SK-N-SH treated with all-trans-retinoic acid at 6 μM for 48 hours (cell line): ENCODE results near the gene SOX13.

Experiments used
- ATAC-seq: fragments of 200-7000 bp; cut with Tn5 transposase; 3 replicates; pipeline ENCODE4 v1.9.1; 2020; ENCODE audit warnings: mild to moderate bottlenecking, moderate library complexity
- BACH2 ChIP-seq: fragments of 250-450 bp; sonication (Bioruptor Pico); IDR thresholded peaks from 2 replicates; pipeline ENCODE4 v1.9.0; 2021; ENCODE audit warnings: mild to moderate bottlenecking, borderline replicate concordance
- CREB5 ChIP-seq: fragments of 250-450 bp; sonication (Bioruptor Pico); IDR thresholded peaks from 2 replicates; pipeline ENCODE4 v1.5.1; 2020; ENCODE audit warnings: low read depth, mild to moderate bottlenecking, moderate library complexity
- CSDC2 ChIP-seq: fragments of 250-450 bp; sonication (Bioruptor Pico); IDR thresholded peaks from 2 replicates; pipeline ENCODE4 v1.5.0; 2020; ENCODE audit warnings: mild to moderate bottlenecking, moderate library complexity
- CSRNP3 ChIP-seq: fragments of 250-450 bp; sonication (Bioruptor Pico); IDR thresholded peaks from 2 replicates; pipeline ENCODE4 v1.5.1; 2021; ENCODE audit warnings: mild to moderate bottlenecking, moderate library complexity
- ESRRG ChIP-seq: fragments of 250-450 bp; sonication (Bioruptor Pico); IDR thresholded peaks from 2 replicates; pipeline ENCODE4 v1.6.1; 2021; ENCODE audit warnings: mild to moderate bottlenecking
- ISL1 ChIP-seq: fragments of 250-450 bp; sonication (Bioruptor Pico); IDR thresholded peaks from 2 replicates; pipeline ENCODE4 v2.1.2; 2022; ENCODE audit warnings: mild to moderate bottlenecking, moderate library complexity
- OSR1 ChIP-seq: fragments of 250-450 bp; sonication (Bioruptor Pico); IDR thresholded peaks from 2 replicates; pipeline ENCODE4 v1.8.0; 2022; ENCODE audit warnings: moderate library complexity, mild to moderate bottlenecking, inconsistent platforms
- PPARA ChIP-seq: fragments of 250-450 bp; sonication (Bioruptor Pico); IDR thresholded peaks from 2 replicates; pipeline ENCODE4 v1.5.0; 2020; ENCODE audit warnings: mild to moderate bottlenecking, borderline replicate concordance
- RARB ChIP-seq: fragments of 250-450 bp; sonication (Bioruptor Pico); IDR thresholded peaks from 2 replicates; pipeline ENCODE4 v1.8.0; 2021; ENCODE audit warnings: mild to moderate bottlenecking, moderate library complexity
- SNAI2 ChIP-seq: fragments of 250-450 bp; sonication (Bioruptor Pico); IDR thresholded peaks from 2 replicates; pipeline ENCODE4 v1.5.0; 2020; ENCODE audit warnings: mild to moderate bottlenecking, moderate library complexity
- TCF4 ChIP-seq: fragments of 250-450 bp; sonication (Bioruptor Pico); IDR thresholded peaks from 2 replicates; pipeline ENCODE4 v1.8.0; 2021; ENCODE audit warnings: mild to moderate bottlenecking, moderate library complexity, borderline replicate concordance
- TSHZ2 ChIP-seq: fragments of 250-450 bp; sonication (Bioruptor Pico); IDR thresholded peaks from 2 replicates; pipeline ENCODE4 v1.5.0; 2020; ENCODE audit warnings: mild to moderate bottlenecking, moderate library complexity
- ZFP3 ChIP-seq: fragments of 250-450 bp; sonication (Bioruptor Pico); IDR thresholded peaks from 2 replicates; pipeline ENCODE4 v1.5.0; 2020; ENCODE audit warnings: mild to moderate bottlenecking, moderate library complexity
- ZNF565 ChIP-seq: fragments of 450-650 bp; formaldehyde crosslinking; conservative IDR thresholded peaks from 2 replicates; pipeline ENCODE4 v1.5.0; 2020; ENCODE audit warnings: low read depth, mild to moderate bottlenecking, moderate library complexity
- ZNF70 ChIP-seq: fragments of 450-650 bp; formaldehyde crosslinking; IDR thresholded peaks from 2 replicates; pipeline ENCODE4 v1.5.0; 2020; ENCODE audit warnings: mild to moderate bottlenecking, moderate library complexity
- ZNF8 ChIP-seq: fragments of 450-650 bp; formaldehyde crosslinking; IDR thresholded peaks from 2 replicates; pipeline ENCODE4 v1.5.0; 2020; ENCODE audit warnings: mild to moderate bottlenecking, moderate library complexity
- TF ChIP-seq, protein P1 (sequence below): fragments of 250-450 bp; sonication (Bioruptor Pico); IDR thresholded peaks from 2 replicates; pipeline ENCODE4 v1.8.0; 2020; ENCODE audit warnings: mild to moderate bottlenecking, moderate library complexity, borderline replicate concordance
- TF ChIP-seq, protein P2 (sequence below): fragments of 250-450 bp; sonication (Bioruptor Pico); IDR thresholded peaks from 2 replicates; pipeline ENCODE4 v1.8.0; 2021; ENCODE audit warnings: low read depth, mild to moderate bottlenecking, moderate library complexity, borderline replicate concordance

The SOX13 gene

DNA sequence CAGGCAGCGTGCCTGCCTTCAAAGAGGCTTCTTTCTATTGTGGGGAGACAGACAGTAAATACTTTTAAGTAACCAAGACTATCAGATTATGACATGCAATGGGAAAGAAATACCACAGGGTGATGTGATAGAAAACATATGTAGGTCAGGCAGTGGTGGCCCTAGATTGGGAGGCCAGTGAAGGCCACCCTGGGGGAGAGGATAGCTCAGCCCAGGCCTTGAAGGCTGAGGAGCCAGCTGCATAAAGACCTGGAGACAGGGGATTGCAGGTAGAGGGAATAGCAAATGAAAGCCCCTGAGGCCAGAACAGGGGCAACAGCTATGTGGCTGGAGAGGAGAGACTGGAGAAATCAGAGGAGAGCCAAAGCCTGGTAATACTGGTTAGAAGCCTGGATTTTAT lies 4.0 kb downstream of the SOX13 start:
- no peak for TF ChIP-seq CREB5 (CRISPR knock-in tag)
- TF ChIP-seq ZNF565: no peak
- no peak for ATAC-seq

GRCh38 chr1:204077979-204078696 lies 5.2 kb downstream of the SOX13 start:
- TF ChIP-seq CSDC2 (CRISPR knock-in tag): no peak
- ATAC-seq: no peak

DNA sequence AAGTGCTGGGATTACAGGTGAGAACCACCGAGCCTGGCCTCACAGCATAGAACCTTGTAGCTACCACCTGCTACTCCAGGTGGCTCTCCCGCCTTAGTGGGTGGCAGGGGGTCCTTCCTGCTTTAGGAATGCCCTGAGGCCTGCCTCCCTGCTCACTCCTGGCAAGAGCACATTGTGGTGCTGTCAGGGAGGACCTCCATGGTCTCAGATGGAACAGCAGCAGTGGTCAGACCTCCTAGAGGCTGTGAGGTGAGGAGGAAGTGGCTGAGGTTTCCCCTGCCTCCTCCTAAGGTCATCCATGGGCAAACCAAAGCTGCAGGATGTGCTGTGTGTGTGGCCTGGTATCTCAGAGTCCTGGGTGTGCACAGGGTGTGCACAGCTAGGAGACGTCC lies 6.7 kb downstream of the SOX13 start:
- peak; percentile 18; the same call in 2 of the 3 replicates for ATAC-seq
- TF ChIP-seq TSHZ2 (no peak), RARB (CRISPR knock-in tag) (no peak), TCF4 (CRISPR knock-in tag) (no peak), ZNF70 (CRISPR knock-in tag) (no peak), ZFP3 (no peak), ISL1 (CRISPR knock-in tag) (no peak), PPARA (no peak), BACH2 (no peak), CSRNP3 (no peak), OSR1 (CRISPR knock-in tag) (no peak), SNAI2 (CRISPR knock-in tag) (no peak), CREB5 (CRISPR knock-in tag) (no peak), ZNF565 (no peak), ZNF8 (no peak), ESRRG (CRISPR knock-in tag) (no peak)
- TF ChIP-seq, protein P1, sequence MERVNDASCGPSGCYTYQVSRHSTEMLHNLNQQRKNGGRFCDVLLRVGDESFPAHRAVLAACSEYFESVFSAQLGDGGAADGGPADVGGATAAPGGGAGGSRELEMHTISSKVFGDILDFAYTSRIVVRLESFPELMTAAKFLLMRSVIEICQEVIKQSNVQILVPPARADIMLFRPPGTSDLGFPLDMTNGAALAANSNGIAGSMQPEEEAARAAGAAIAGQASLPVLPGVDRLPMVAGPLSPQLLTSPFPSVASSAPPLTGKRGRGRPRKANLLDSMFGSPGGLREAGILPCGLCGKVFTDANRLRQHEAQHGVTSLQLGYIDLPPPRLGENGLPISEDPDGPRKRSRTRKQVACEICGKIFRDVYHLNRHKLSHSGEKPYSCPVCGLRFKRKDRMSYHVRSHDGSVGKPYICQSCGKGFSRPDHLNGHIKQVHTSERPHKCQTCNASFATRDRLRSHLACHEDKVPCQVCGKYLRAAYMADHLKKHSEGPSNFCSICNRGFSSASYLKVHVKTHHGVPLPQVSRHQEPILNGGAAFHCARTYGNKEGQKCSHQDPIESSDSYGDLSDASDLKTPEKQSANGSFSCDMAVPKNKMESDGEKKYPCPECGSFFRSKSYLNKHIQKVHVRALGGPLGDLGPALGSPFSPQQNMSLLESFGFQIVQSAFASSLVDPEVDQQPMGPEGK (CRISPR knock-in tag): no peak
- TF ChIP-seq, protein P2, sequence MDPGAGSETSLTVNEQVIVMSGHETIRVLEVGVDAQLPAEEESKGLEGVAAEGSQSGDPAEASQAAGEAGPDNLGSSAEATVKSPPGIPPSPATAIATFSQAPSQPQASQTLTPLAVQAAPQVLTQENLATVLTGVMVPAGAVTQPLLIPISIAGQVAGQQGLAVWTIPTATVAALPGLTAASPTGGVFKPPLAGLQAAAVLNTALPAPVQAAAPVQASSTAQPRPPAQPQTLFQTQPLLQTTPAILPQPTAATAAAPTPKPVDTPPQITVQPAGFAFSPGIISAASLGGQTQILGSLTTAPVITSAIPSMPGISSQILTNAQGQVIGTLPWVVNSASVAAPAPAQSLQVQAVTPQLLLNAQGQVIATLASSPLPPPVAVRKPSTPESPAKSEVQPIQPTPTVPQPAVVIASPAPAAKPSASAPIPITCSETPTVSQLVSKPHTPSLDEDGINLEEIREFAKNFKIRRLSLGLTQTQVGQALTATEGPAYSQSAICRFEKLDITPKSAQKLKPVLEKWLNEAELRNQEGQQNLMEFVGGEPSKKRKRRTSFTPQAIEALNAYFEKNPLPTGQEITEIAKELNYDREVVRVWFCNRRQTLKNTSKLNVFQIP (CRISPR knock-in tag): no peak
